OCI-LY7 (cell line): ENCODE data around the gene ELMO1.

Experiments
- EZH2phosphoT487 ChIP-seq: fragments of 200-600 bp; sonication (generic); IDR thresholded peaks from 2 replicates; pipeline ENCODE4 v1.6.1; 2018; ENCODE audit warnings: low read depth, borderline replicate concordance, mild to moderate bottlenecking, mixed run types, antibody characterized with exemption, low read length, moderate library complexity, mixed read lengths
- TF ChIP-seq, protein P1 (sequence below): fragments of 200-600 bp; sonication (generic); conservative IDR thresholded peaks from 2 replicates; pipeline ENCODE4 v1.5.1; 2014; ENCODE audit warnings: mild to moderate bottlenecking, antibody characterized with exemption, low read length, moderate library complexity, mixed read lengths

DNA sequence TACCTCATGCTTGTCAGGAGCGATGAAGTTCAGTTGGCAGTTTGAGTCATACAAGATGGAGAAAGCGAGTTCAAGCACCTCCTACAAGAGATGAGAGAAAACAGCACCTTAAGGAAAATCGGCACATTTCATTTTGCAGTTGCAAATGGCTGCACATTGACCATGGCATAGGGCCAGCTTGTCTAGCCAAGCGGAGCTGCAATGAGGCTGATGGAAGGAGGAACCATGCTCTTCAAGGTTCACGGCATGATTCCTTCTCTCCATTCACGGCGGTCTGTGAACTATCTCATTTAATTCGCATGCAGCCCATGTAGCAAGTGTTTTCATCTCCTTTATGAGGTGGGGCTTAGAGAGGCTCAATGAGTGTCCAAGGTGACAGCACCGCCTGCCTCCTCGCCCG, 587.0 kb downstream of the ELMO1 start:
- no peak for TF ChIP-seq EZH2phosphoT487
- TF ChIP-seq, protein P1, sequence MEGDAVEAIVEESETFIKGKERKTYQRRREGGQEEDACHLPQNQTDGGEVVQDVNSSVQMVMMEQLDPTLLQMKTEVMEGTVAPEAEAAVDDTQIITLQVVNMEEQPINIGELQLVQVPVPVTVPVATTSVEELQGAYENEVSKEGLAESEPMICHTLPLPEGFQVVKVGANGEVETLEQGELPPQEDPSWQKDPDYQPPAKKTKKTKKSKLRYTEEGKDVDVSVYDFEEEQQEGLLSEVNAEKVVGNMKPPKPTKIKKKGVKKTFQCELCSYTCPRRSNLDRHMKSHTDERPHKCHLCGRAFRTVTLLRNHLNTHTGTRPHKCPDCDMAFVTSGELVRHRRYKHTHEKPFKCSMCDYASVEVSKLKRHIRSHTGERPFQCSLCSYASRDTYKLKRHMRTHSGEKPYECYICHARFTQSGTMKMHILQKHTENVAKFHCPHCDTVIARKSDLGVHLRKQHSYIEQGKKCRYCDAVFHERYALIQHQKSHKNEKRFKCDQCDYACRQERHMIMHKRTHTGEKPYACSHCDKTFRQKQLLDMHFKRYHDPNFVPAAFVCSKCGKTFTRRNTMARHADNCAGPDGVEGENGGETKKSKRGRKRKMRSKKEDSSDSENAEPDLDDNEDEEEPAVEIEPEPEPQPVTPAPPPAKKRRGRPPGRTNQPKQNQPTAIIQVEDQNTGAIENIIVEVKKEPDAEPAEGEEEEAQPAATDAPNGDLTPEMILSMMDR: no peak
